Stimulated activated CD4-positive, alpha-beta T cell treated with anti-CD3 and anti-CD28 coated beads, Interleukin-4, amount 100 ng/mL, for 48 hours (primary cell): ENCODE data around the gene SZRD1.

Source experiments
- DNase-seq, 2 donors: peaks; one replicate each; pipeline ENCODE4 v3.0.0-alpha.2; 2020; ENCODE audit warnings: low read depth in 2 of 2

The SZRD1 gene

GRCh38 chr1:16367258-16367967 is 371 bp downstream of the SZRD1 start:
- DNase-seq, result peak; percentile 77 to 84

GRCh38 chr1:16367968-16368890 is 1.2 kb downstream of the SZRD1 start:
- DNase-seq, result no peak

GRCh38 chr1:16369821-16370220 is 2.8 kb downstream of the SZRD1 start:
- DNase-seq, result no peak

GRCh38 chr1:16371725-16372124 is 4.7 kb downstream of the SZRD1 start:
- DNase-seq, result no peak

GRCh38 chr1:16372535-16373285 is 5.7 kb downstream of the SZRD1 start:
- no peak for DNase-seq

GRCh38 chr1:16374266-16374665 is 7.2 kb downstream of the SZRD1 start:
- no peak for DNase-seq

- no peak for DNase-seq
These were observed 8.7 kb downstream of the SZRD1 start for GRCh38 chr1:16375521-16376340.

- no peak for DNase-seq
These were observed 9.9 kb downstream of the SZRD1 start for GRCh38 chr1:16376971-16377370.

- DNase-seq, result no peak
These were observed 11.4 kb downstream of the SZRD1 start for GRCh38 chr1:16378443-16378842.

GRCh38 chr1:16380868-16381267 is 13.8 kb downstream of the SZRD1 start:
- no peak for DNase-seq

GRCh38 chr1:16383888-16384287 is 16.8 kb downstream of the SZRD1 start:
- no peak for DNase-seq

GRCh38 chr1:16385659-16386453 is 18.8 kb downstream of the SZRD1 start:
- DNase-seq, result no peak

GRCh38 chr1:16386454-16387113 is 19.5 kb downstream of the SZRD1 start:
- no peak for DNase-seq

GRCh38 chr1:16387201-16388188 is 20.5 kb downstream of the SZRD1 start:
- no peak for DNase-seq

- no peak for DNase-seq
These were observed 24.4 kb downstream of the SZRD1 start for GRCh38 chr1:16391411-16391810.

- DNase-seq, result no peak
These were observed 25.9 kb downstream of the SZRD1 start for GRCh38 chr1:16392740-16393569.

GRCh38 chr1:16393570-16394521 is 26.8 kb downstream of the SZRD1 start:
- no peak for DNase-seq
